Astrocyte (in vitro differentiated cells and primary cell): Measurements from ENCODE around the gene GIMAP6.
"Not testable (repeated sequence)": the region's sequence is repeated elsewhere in the genome, so short reads cannot be mapped to it uniquely, and the experiment has no call there.

ENCODE experiments used
- EZH2 ChIP-seq: IDR thresholded peaks from 2 replicates; pipeline ENCODE4 v1.6.1; 2012; ENCODE audit warnings: mild to moderate bottlenecking, low read length, inconsistent platforms; ENCODE audit not compliant: insufficient read depth
- TF ChIP-seq, protein P1 (sequence below): IDR thresholded peaks from 2 replicates; pipeline ENCODE4 v1.5.1; 2011; ENCODE audit warnings: low read depth, mild to moderate bottlenecking, inconsistent platforms, low read length, moderate library complexity; ENCODE audit not compliant: insufficient read depth

- TF ChIP-seq, protein P1, sequence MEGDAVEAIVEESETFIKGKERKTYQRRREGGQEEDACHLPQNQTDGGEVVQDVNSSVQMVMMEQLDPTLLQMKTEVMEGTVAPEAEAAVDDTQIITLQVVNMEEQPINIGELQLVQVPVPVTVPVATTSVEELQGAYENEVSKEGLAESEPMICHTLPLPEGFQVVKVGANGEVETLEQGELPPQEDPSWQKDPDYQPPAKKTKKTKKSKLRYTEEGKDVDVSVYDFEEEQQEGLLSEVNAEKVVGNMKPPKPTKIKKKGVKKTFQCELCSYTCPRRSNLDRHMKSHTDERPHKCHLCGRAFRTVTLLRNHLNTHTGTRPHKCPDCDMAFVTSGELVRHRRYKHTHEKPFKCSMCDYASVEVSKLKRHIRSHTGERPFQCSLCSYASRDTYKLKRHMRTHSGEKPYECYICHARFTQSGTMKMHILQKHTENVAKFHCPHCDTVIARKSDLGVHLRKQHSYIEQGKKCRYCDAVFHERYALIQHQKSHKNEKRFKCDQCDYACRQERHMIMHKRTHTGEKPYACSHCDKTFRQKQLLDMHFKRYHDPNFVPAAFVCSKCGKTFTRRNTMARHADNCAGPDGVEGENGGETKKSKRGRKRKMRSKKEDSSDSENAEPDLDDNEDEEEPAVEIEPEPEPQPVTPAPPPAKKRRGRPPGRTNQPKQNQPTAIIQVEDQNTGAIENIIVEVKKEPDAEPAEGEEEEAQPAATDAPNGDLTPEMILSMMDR: not testable (repeated sequence)
- not testable (repeated sequence) for TF ChIP-seq EZH2
These were observed 52.1 kb downstream of the GIMAP6 start for GRCh38 chr7:150579979-150580637.
